ENCODE results near the gene NHP2.

Gene NHP2

DNA sequence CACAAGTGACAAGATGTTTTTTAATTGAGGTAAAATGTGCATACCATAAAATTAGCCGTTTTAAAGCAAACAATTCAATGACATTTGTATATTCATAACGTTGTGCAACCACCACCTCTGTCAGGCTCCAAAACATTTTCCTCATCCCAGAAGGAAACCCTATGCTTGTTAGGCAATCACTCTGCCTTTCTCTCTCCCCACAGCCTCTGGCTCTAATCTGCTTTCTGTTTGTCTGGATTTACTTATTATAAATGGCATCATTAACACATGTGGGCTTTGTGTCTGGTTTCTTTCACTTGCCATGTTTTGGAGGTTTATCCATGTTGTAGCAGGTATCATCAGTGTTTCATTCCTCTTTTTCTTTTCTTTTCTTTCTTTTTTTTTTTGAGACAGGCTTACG lies 41.8 kb downstream of the NHP2 start:
- H3K27me3 ChIP-seq (ENCODE audit: low read depth, low read length) = peaks cover 21% of the 10 kb centered on the region
- H4K20me1 ChIP-seq (ENCODE audit: insufficient read depth, low read length) = no peaks in the 10 kb centered on the region
- H3K4me1 ChIP-seq (ENCODE audit: low read length) = peaks cover 45% of the 10 kb centered on the region
- no peak for TF ChIP-seq CTCF (IDR thresholded peaks at IDR 0.05; ENCODE audit: low read depth, low read length)
- no peak for TF ChIP-seq EZH2phosphoT487 (IDR thresholded peaks at IDR 0.05; ENCODE audit: low read depth)
- peaks cover 5% of the 10 kb centered on the region; the same call in 1 of the 2 replicates for H3K9me3 ChIP-seq (ENCODE audit: insufficient read depth, low read length)
- H3K9ac ChIP-seq (ENCODE audit: low read length) = no peak overlapping the region
- no peaks in the 10 kb centered on the region for H3K79me2 ChIP-seq (ENCODE audit: low read length)
- H3K4me2 ChIP-seq (ENCODE audit: low read length) = no peak overlapping the region
- H3K27ac ChIP-seq (ENCODE audit: low read length) = no peak overlapping the region
- no peak overlapping the region for H2AFZ ChIP-seq (ENCODE audit: low read depth, low read length)
- no peak overlapping the region for H3K4me3 ChIP-seq (ENCODE audit: low read length)
- no peaks in the 10 kb centered on the region for H3K36me3 ChIP-seq (replicated peaks; ENCODE audit: low read depth, low read length)

DNA sequence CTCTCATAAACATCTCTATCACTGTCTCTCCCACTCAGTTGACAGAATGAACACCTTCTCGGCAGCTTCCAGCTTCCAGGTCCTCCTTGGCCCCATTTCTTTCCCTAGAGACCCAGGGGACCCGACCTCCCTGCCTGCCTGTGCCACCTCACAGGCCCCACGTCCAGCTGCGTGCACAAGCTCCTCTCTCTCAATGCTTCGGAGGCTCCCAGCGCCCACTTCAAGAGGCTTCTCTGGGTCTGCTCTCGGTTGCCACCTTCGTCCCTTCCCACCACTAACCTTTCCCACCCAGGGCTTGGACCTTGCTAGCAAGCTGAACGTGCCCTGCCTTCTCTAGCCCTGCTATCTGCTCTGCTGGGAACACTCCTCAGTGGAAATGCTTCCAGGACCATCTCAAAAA lies 43.2 kb downstream of the NHP2 start:
- H3K27ac ChIP-seq (ENCODE audit: low read length) = no peak overlapping the region
- no peaks in the 10 kb centered on the region for H3K36me3 ChIP-seq (replicated peaks; ENCODE audit: low read depth, low read length)
- H2AFZ ChIP-seq (ENCODE audit: low read depth, low read length) = no peak overlapping the region
- H3K9ac ChIP-seq (ENCODE audit: low read length) = no peak overlapping the region
- peaks cover 5% of the 10 kb centered on the region; the same call in 1 of the 2 replicates for H3K9me3 ChIP-seq (ENCODE audit: insufficient read depth, low read length)
- peaks cover 42% of the 10 kb centered on the region for H3K4me1 ChIP-seq (ENCODE audit: low read length)
- H3K4me3 ChIP-seq (ENCODE audit: low read length) = no peak overlapping the region
- H3K4me2 ChIP-seq (ENCODE audit: low read length) = no peak overlapping the region
- TF ChIP-seq CTCF (IDR thresholded peaks at IDR 0.05; ENCODE audit: low read depth, low read length) = no peak
- no peak for TF ChIP-seq EZH2phosphoT487 (IDR thresholded peaks at IDR 0.05; ENCODE audit: low read depth)
- no peaks in the 10 kb centered on the region for H4K20me1 ChIP-seq (ENCODE audit: insufficient read depth, low read length)
- no peaks in the 10 kb centered on the region for H3K79me2 ChIP-seq (ENCODE audit: low read length)
- peaks cover 16% of the 10 kb centered on the region for H3K27me3 ChIP-seq (ENCODE audit: low read depth, low read length)

DNA sequence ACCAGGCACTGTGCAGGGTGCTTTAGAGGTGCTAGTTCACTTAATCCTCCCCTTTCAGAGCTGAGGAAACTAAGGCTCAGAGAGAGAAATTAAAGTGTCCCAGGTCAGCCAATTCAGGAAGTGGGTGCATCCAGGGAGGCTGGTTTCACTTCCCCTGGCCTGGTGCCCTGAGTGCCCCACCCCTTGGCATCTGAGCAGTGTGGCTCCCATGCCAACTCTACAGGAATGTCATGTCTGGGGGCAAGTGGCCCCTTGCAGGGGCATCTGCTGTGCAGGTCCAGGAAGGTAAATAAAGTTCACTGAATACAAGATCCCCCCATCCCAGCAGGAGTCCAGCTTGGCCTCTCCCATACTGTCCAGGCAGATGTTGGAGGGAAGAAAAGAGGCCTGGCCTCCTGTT lies 44.7 kb downstream of the NHP2 start:
- Histone ChIP-seq H3K27ac (ENCODE audit: low read length) (no peak overlapping the region), H3K36me3 (replicated peaks; ENCODE audit: low read depth, low read length) (no peaks in the 10 kb centered on the region), H3K4me1 (ENCODE audit: low read length) (peaks cover 29% of the 10 kb centered on the region), H2AFZ (ENCODE audit: low read depth, low read length) (no peak overlapping the region), H3K9me3 (ENCODE audit: insufficient read depth, low read length) (peaks cover 5% of the 10 kb centered on the region; the same call in 1 of the 2 replicates), H3K9ac (ENCODE audit: low read length) (no peak overlapping the region), H3K4me3 (ENCODE audit: low read length) (no peak overlapping the region), H3K4me2 (ENCODE audit: low read length) (no peak overlapping the region; the same call in 1 of the 2 replicates), H3K79me2 (ENCODE audit: low read length) (no peaks in the 10 kb centered on the region), H4K20me1 (ENCODE audit: insufficient read depth, low read length) (no peaks in the 10 kb centered on the region), H3K27me3 (ENCODE audit: low read depth, low read length) (peaks cover 11% of the 10 kb centered on the region)
- TF ChIP-seq CTCF (IDR thresholded peaks at IDR 0.05; ENCODE audit: low read depth, low read length) = no peak
- TF ChIP-seq EZH2phosphoT487 (IDR thresholded peaks at IDR 0.05; ENCODE audit: low read depth) = no peak

GRCh38 chr5:178108446-178108845 lies 45.2 kb downstream of the NHP2 start:
- Histone ChIP-seq H3K79me2 (ENCODE audit: low read length) (no peaks in the 10 kb centered on the region), H3K27ac (ENCODE audit: low read length) (no peak overlapping the region), H3K36me3 (replicated peaks; ENCODE audit: low read depth, low read length) (no peaks in the 10 kb centered on the region), H3K9me3 (ENCODE audit: insufficient read depth, low read length) (peaks cover 5% of the 10 kb centered on the region; the same call in 1 of the 2 replicates), H3K4me3 (ENCODE audit: low read length) (no peak overlapping the region), H4K20me1 (ENCODE audit: insufficient read depth, low read length) (no peaks in the 10 kb centered on the region), H3K4me2 (ENCODE audit: low read length) (no peak overlapping the region; the same call in 1 of the 2 replicates), H3K27me3 (ENCODE audit: low read depth, low read length) (peaks cover 11% of the 10 kb centered on the region), H2AFZ (ENCODE audit: low read depth, low read length) (no peak overlapping the region), H3K9ac (ENCODE audit: low read length) (no peak overlapping the region), H3K4me1 (ENCODE audit: low read length) (peaks cover 29% of the 10 kb centered on the region)
- TF ChIP-seq CTCF (IDR thresholded peaks at IDR 0.05; ENCODE audit: low read depth, low read length) (no peak), EZH2phosphoT487 (IDR thresholded peaks at IDR 0.05; ENCODE audit: low read depth) (no peak)
